ENCODE data around the gene CNTNAP2.

The CNTNAP2 gene

GRCh38 chr7:148348466-148348865 lies 2231.9 kb downstream of the CNTNAP2 start:
- Histone ChIP-seq H3K27me3 (ENCODE audit: insufficient read depth, low read length, poor library complexity) (peaks cover 5% of the 10 kb centered on the region), H3K9ac (ENCODE audit: low read depth, low read length) (no peak overlapping the region), H3K9me3 (ENCODE audit: insufficient read depth, low read length, severe bottlenecking) (no peaks in the 10 kb centered on the region), H3K27ac (ENCODE audit: low read length) (no peak overlapping the region), H3K36me3 (ENCODE audit: insufficient read depth, low read length) (no peaks in the 10 kb centered on the region), H3K4me2 (ENCODE audit: insufficient read depth, low read length) (no peak overlapping the region), H4K20me1 (ENCODE audit: insufficient read depth, low read length) (no peaks in the 10 kb centered on the region), H3K4me1 (ENCODE audit: insufficient read depth, low read length) (no peaks in the 10 kb centered on the region), H3K79me2 (ENCODE audit: insufficient read depth, low read length) (no peaks in the 10 kb centered on the region), H2AFZ (ENCODE audit: low read depth, low read length) (no peak overlapping the region), H3K4me3 (ENCODE audit: low read depth in 1 of 2, low read length in 2 of 2) (no peak overlapping the region)
- ATAC-seq (ENCODE audit: insufficient read depth, low read depth) (no peak), DNase-seq (no peak)
- TF ChIP-seq CTCF (IDR thresholded peaks at IDR 0.05; ENCODE audit: borderline replicate concordance, extremely low read depth, low read length, poor library complexity, severe bottlenecking) (no peak), EZH2 (IDR thresholded peaks at IDR 0.05; ENCODE audit: borderline replicate concordance, low read depth, low read length, severe bottlenecking) (no peak)

- Histone ChIP-seq H3K79me2 (ENCODE audit: insufficient read depth, low read length) (no peaks in the 10 kb centered on the region), H2AFZ (ENCODE audit: low read depth, low read length) (no peak overlapping the region), H3K4me3 (ENCODE audit: low read depth in 1 of 2, low read length in 2 of 2) (no peak overlapping the region), H3K9me3 (ENCODE audit: insufficient read depth, low read length, severe bottlenecking) (no peaks in the 10 kb centered on the region), H3K27me3 (ENCODE audit: insufficient read depth, low read length, poor library complexity) (peaks cover 17% of the 10 kb centered on the region), H3K4me2 (ENCODE audit: insufficient read depth, low read length) (no peak overlapping the region), H3K4me1 (ENCODE audit: insufficient read depth, low read length) (no peaks in the 10 kb centered on the region), H3K9ac (ENCODE audit: low read depth, low read length) (no peak overlapping the region), H4K20me1 (ENCODE audit: insufficient read depth, low read length) (no peaks in the 10 kb centered on the region), H3K27ac (ENCODE audit: low read length) (no peak overlapping the region), H3K36me3 (ENCODE audit: insufficient read depth, low read length) (no peaks in the 10 kb centered on the region)
- no peak for TF ChIP-seq CTCF (IDR thresholded peaks at IDR 0.05; ENCODE audit: borderline replicate concordance, extremely low read depth, low read length, poor library complexity, severe bottlenecking)
- TF ChIP-seq EZH2 (IDR thresholded peaks at IDR 0.05; ENCODE audit: borderline replicate concordance, low read depth, low read length, severe bottlenecking), result no peak
- no peak for DNase-seq
- ATAC-seq (ENCODE audit: insufficient read depth, low read depth), result no peak
Observed at GRCh38 chr7:148356303-148356702, 2239.7 kb downstream of the CNTNAP2 start.

- H3K27ac ChIP-seq (ENCODE audit: low read length), result no peak overlapping the region
- no peaks in the 10 kb centered on the region for H3K36me3 ChIP-seq (ENCODE audit: insufficient read depth, low read length)
- H3K4me3 ChIP-seq (ENCODE audit: low read depth in 1 of 2, low read length in 2 of 2), result no peak overlapping the region
- H2AFZ ChIP-seq (ENCODE audit: low read depth, low read length), result no peak overlapping the region
- no peak overlapping the region for H3K4me2 ChIP-seq (ENCODE audit: insufficient read depth, low read length)
- no peak overlapping the region for H3K9ac ChIP-seq (ENCODE audit: low read depth, low read length)
- H3K9me3 ChIP-seq (ENCODE audit: insufficient read depth, low read length, severe bottlenecking), result no peaks in the 10 kb centered on the region
- TF ChIP-seq EZH2 (IDR thresholded peaks at IDR 0.05; ENCODE audit: borderline replicate concordance, low read depth, low read length, severe bottlenecking), result no peak
- TF ChIP-seq CTCF (IDR thresholded peaks at IDR 0.05; ENCODE audit: borderline replicate concordance, extremely low read depth, low read length, poor library complexity, severe bottlenecking), result no peak
- peaks cover 13% of the 10 kb centered on the region for H3K27me3 ChIP-seq (ENCODE audit: insufficient read depth, low read length, poor library complexity)
- H4K20me1 ChIP-seq (ENCODE audit: insufficient read depth, low read length), result no peaks in the 10 kb centered on the region
- no peaks in the 10 kb centered on the region for H3K4me1 ChIP-seq (ENCODE audit: insufficient read depth, low read length)
- H3K79me2 ChIP-seq (ENCODE audit: insufficient read depth, low read length), result no peaks in the 10 kb centered on the region
- ATAC-seq (ENCODE audit: insufficient read depth, low read depth), result no peak
- DNase-seq, result no peak
Observed at GRCh38 chr7:148362541-148362940, 2245.9 kb downstream of the CNTNAP2 start.
